GM19463 (cell line): Measurements from ENCODE around the gene TAL2.

Experiments used
- ATAC-seq: cut with Tn5 transposase; IDR thresholded peaks from one replicate; pipeline ENCODE4 v1.9.1; 2021; ENCODE audit warnings: mild to moderate bottlenecking, moderate library complexity; ENCODE audit not compliant: unreplicated experiment

The TAL2 gene

GRCh38 chr9:105662184-105663104 lies at the start of gene TAL2:
TAL2 (plus strand) TSS chr9:105662457; CDS start chr9:105662497, 40 bp downstream.
- ATAC-seq, result peak; percentile 80

- no peak for ATAC-seq
Observed at GRCh38 chr9:105621001-105621400, 41.3 kb upstream of the TAL2 start.

- no peak for ATAC-seq
Observed at GRCh38 chr9:105625088-105625487, 37.2 kb upstream of the TAL2 start.

GRCh38 chr9:105632807-105633206 lies 29.4 kb upstream of the TAL2 start:
- no peak for ATAC-seq

GRCh38 chr9:105633411-105633810 lies 28.8 kb upstream of the TAL2 start:
- no peak for ATAC-seq

- no peak for ATAC-seq
Observed at GRCh38 chr9:105636331-105636730, 25.9 kb upstream of the TAL2 start.

GRCh38 chr9:105637787-105638395 lies 24.4 kb upstream of the TAL2 start:
- no peak for ATAC-seq

GRCh38 chr9:105639936-105640335 lies 22.3 kb upstream of the TAL2 start:
- no peak for ATAC-seq

- no peak for ATAC-seq
Observed at GRCh38 chr9:105643795-105644194, 18.5 kb upstream of the TAL2 start.

GRCh38 chr9:105646879-105647594 lies 15.2 kb upstream of the TAL2 start:
- ATAC-seq, result no peak

- no peak for ATAC-seq
Observed at GRCh38 chr9:105647595-105648349, 14.5 kb upstream of the TAL2 start.

GRCh38 chr9:105651806-105652205 lies 10.5 kb upstream of the TAL2 start:
- ATAC-seq, result no peak

GRCh38 chr9:105656131-105656921 lies 5.9 kb upstream of the TAL2 start:
- peak; percentile 61 for ATAC-seq

- ATAC-seq, result no peak
Observed at GRCh38 chr9:105658351-105658750, 3.9 kb upstream of the TAL2 start.

GRCh38 chr9:105661011-105661410 lies 1.2 kb upstream of the TAL2 start:
- no peak for ATAC-seq

GRCh38 chr9:105663914-105664313 lies 1.7 kb downstream of the TAL2 start:
- ATAC-seq, result no peak

GRCh38 chr9:105667867-105668266 lies 5.6 kb downstream of the TAL2 start:
- no peak for ATAC-seq

- ATAC-seq, result no peak
Observed at GRCh38 chr9:105670315-105670714, 8.1 kb downstream of the TAL2 start.

- ATAC-seq, result no peak
Observed at GRCh38 chr9:105670775-105671174, 8.5 kb downstream of the TAL2 start.

- ATAC-seq, result no peak
Observed at GRCh38 chr9:105672711-105673234, 10.5 kb downstream of the TAL2 start.
